ENCODE results near the gene ZNF333.
"Not testable (repeated sequence)": the region's sequence is repeated elsewhere in the genome, so short reads cannot be mapped to it uniquely, and the experiment has no call there.

The ZNF333 gene

GRCh38 chr19:14772995-14773394 is 83.1 kb downstream of the ZNF333 start:
- TF ChIP-seq Cebpa-rat (IDR thresholded peaks at IDR 0.05): no peak
- no peaks in the 10 kb centered on the region for H3K36me3 ChIP-seq
- H3K4me2 ChIP-seq: no peak overlapping the region; the same call in 1 of the 2 replicates
- no peak overlapping the region for H3K27ac ChIP-seq
- peaks cover 54% of the 10 kb centered on the region for H3K4me1 ChIP-seq
- H3K9me3 ChIP-seq: no peaks in the 10 kb centered on the region
- H3K4me3 ChIP-seq: no peak overlapping the region
- no peak overlapping the region for H3K9ac ChIP-seq
- H3K27me3 ChIP-seq: no peaks in the 10 kb centered on the region; the same call in 1 of the 2 replicates
- H4K20me1 ChIP-seq: peaks cover 9% of the 10 kb centered on the region

GRCh38 chr19:14773722-14774121 is 83.9 kb downstream of the ZNF333 start:
- H3K27me3 ChIP-seq, H4K20me1 ChIP-seq, H3K27ac ChIP-seq, H3K36me3 ChIP-seq, H3K4me3 ChIP-seq, H3K9me3 ChIP-seq, H3K9ac ChIP-seq: not testable (repeated sequence)
- H3K4me2 ChIP-seq: peak overlapping the region; percentile 83
- peaks cover 61% of the 10 kb centered on the region for H3K4me1 ChIP-seq

- TF ChIP-seq Cebpa-rat (IDR thresholded peaks at IDR 0.05): no peak
- Histone ChIP-seq H3K4me3 (no peak overlapping the region), H3K4me2 (peak overlapping the region; percentile 83), H3K9me3 (no peaks in the 10 kb centered on the region), H3K27ac (no peak overlapping the region), H3K27me3 (no peaks in the 10 kb centered on the region; the same call in 1 of the 2 replicates), H4K20me1 (peaks cover 9% of the 10 kb centered on the region), H3K9ac (no peak overlapping the region), H3K4me1 (peaks cover 68% of the 10 kb centered on the region), H3K36me3 (no peaks in the 10 kb centered on the region)
Measured at GRCh38 chr19:14774373-14774772, 84.5 kb downstream of the ZNF333 start.

GRCh38 chr19:14775326-14775725 is 85.5 kb downstream of the ZNF333 start:
- not testable (repeated sequence) for H3K27ac ChIP-seq, H3K36me3 ChIP-seq, H3K9me3 ChIP-seq, H3K9ac ChIP-seq, H3K27me3 ChIP-seq, H4K20me1 ChIP-seq
- Histone ChIP-seq H3K4me3 (peak overlapping the region; percentile 55), H3K4me1 (peaks cover 72% of the 10 kb centered on the region), H3K4me2 (peak overlapping the region; percentile 83)

GRCh38 chr19:14775869-14776586 is 86.2 kb downstream of the ZNF333 start:
- Histone ChIP-seq H3K4me3 (peak overlapping the region; percentile 55), H3K9ac (no peak overlapping the region; the same call in 1 of the 2 replicates), H3K27me3 (no peaks in the 10 kb centered on the region; the same call in 1 of the 2 replicates), H3K4me2 (peak overlapping the region; percentile 83), H3K4me1 (peaks cover 69% of the 10 kb centered on the region), H4K20me1 (peaks cover 9% of the 10 kb centered on the region), H3K36me3 (no peaks in the 10 kb centered on the region), H3K9me3 (no peaks in the 10 kb centered on the region), H3K27ac (no peak overlapping the region)
- no peak for TF ChIP-seq Cebpa-rat (IDR thresholded peaks at IDR 0.05)

GRCh38 chr19:14777645-14778044 is 87.8 kb downstream of the ZNF333 start:
- H3K4me1 ChIP-seq: peaks cover 60% of the 10 kb centered on the region
- H3K36me3 ChIP-seq, H3K9ac ChIP-seq, H3K9me3 ChIP-seq, H4K20me1 ChIP-seq, H3K4me3 ChIP-seq, H3K27me3 ChIP-seq, H3K27ac ChIP-seq: not testable (repeated sequence)
- H3K4me2 ChIP-seq: peak overlapping the region; percentile 36

- H3K27me3 ChIP-seq, H4K20me1 ChIP-seq, H3K27ac ChIP-seq, H3K36me3 ChIP-seq, H3K4me3 ChIP-seq, H3K9me3 ChIP-seq, H3K9ac ChIP-seq: not testable (repeated sequence)
- H3K4me1 ChIP-seq: peaks cover 65% of the 10 kb centered on the region
- peak within 1 kb of the TSS; percentile 36 for H3K4me2 ChIP-seq
Measured at GRCh38 chr19:14778110-14778845, 88.4 kb downstream of the ZNF333 start, which contains the start of gene ADGRE2. Gene ADGRE2, minus strand, starts transcription at chr19:14778560. Its CDS starts 1,804 bp downstream, at chr19:14776756.

GRCh38 chr19:14779151-14779550 is 89.3 kb downstream of the ZNF333 start:
- H4K20me1 ChIP-seq: peaks cover 9% of the 10 kb centered on the region
- H3K4me1 ChIP-seq: peaks cover 64% of the 10 kb centered on the region
- no peak overlapping the region for H3K9ac ChIP-seq
- TF ChIP-seq Cebpa-rat (IDR thresholded peaks at IDR 0.05): no peak
- no peaks in the 10 kb centered on the region for H3K9me3 ChIP-seq
- no peak overlapping the region for H3K4me3 ChIP-seq
- no peaks in the 10 kb centered on the region; the same call in 1 of the 2 replicates for H3K27me3 ChIP-seq
- H3K36me3 ChIP-seq: no peaks in the 10 kb centered on the region
- peak overlapping the region; percentile 36 for H3K4me2 ChIP-seq
- no peak overlapping the region for H3K27ac ChIP-seq

- H3K27ac ChIP-seq, H3K4me3 ChIP-seq, H3K27me3 ChIP-seq, H3K9ac ChIP-seq, H3K36me3 ChIP-seq, H4K20me1 ChIP-seq, H3K9me3 ChIP-seq, H3K4me2 ChIP-seq: not testable (repeated sequence)
- H3K4me1 ChIP-seq: peaks cover 64% of the 10 kb centered on the region
Measured at GRCh38 chr19:14780622-14781225, 90.9 kb downstream of the ZNF333 start.

GRCh38 chr19:14781713-14782536 is 92.1 kb downstream of the ZNF333 start:
- H3K9me3 ChIP-seq, H3K36me3 ChIP-seq, H3K4me2 ChIP-seq, H3K27me3 ChIP-seq, H3K9ac ChIP-seq, H3K27ac ChIP-seq, H3K4me3 ChIP-seq, H4K20me1 ChIP-seq: not testable (repeated sequence)
- H3K4me1 ChIP-seq: peaks cover 64% of the 10 kb centered on the region

Data from BLaER1 (cell line).